ES-I3 (cell line): ENCODE measurements around the gene ELMO1.
"Not testable (repeated sequence)": the region's sequence is repeated elsewhere in the genome, so short reads cannot be mapped to it uniquely, and the experiment has no call there.

Experiments used
- H3K36me3 ChIP-seq: 2 replicates; pipeline ENCODE4 v1.6.1; 2013; ENCODE audit warnings: mild to moderate bottlenecking, low read length, control low read depth, moderate library complexity; ENCODE audit not compliant: insufficient read depth
- H3K4me1 ChIP-seq: 2 replicates; pipeline ENCODE4 v1.6.1; 2013; ENCODE audit warnings: mild to moderate bottlenecking, control low read depth, low read length; ENCODE audit not compliant: insufficient read depth
- H3K9ac ChIP-seq: 2 replicates; pipeline ENCODE4 v1.6.1; 2013; ENCODE audit warnings: low read depth, mild to moderate bottlenecking, low read length, moderate library complexity
- H3K9me3 ChIP-seq: 2 replicates; pipeline ENCODE4 v1.6.1; 2013; ENCODE audit warnings: mild to moderate bottlenecking, low read length, moderate library complexity; ENCODE audit not compliant: control insufficient read depth, insufficient read depth

Gene ELMO1

GRCh38 chr7:36984041-36984521 is 464.6 kb downstream of the ELMO1 start:
- Histone ChIP-seq H3K9me3 (no peaks in the 10 kb centered on the region), H3K4me1 (peaks cover 7% of the 10 kb centered on the region), H3K9ac (no peak overlapping the region), H3K36me3 (no peaks in the 10 kb centered on the region)

DNA sequence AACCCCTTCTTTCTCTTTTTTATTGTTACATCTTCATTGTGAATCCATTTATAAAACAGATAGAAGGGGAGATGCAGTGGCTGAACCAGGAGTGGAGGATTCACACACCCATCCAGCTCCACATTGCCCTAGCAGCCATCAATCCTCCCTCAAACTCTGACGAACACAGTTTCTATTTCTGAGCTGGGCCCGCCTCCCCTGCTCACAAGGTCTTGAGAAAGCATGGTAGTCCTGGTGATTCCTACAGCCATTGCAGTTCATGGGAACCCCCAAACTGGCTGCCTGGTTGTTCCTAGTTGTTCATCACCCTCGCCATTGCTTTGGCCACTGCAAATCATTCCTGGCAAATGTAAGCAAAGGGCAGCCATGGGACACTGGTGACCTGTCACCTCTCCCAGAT is 465.9 kb downstream of the ELMO1 start:
- no peak overlapping the region for H3K9ac ChIP-seq
- no peaks in the 10 kb centered on the region for H3K36me3 ChIP-seq
- H3K9me3 ChIP-seq, result no peaks in the 10 kb centered on the region
- peaks cover 7% of the 10 kb centered on the region for H3K4me1 ChIP-seq

DNA sequence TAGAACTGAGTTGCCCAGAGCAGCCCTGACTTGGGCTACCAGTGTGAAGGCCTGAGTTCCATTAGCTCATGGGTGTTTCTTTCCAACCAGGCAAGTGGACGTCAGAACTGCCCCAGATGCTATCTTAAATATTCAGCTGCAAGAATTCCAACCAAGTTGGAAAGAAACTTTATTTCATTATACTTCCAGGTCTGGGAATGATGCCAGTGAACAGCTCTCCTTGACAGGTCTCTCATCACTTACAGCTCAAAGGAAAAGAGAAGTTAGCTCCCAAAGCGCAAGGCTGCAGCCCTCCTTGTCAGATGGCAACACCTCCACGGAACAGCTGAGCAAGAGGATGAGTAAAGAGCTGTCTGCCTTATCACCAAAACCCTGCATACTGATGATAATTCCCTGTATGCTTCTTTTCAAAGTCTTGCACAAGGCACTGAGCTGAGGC is 468.8 kb downstream of the ELMO1 start:
- H3K36me3 ChIP-seq, result no peaks in the 10 kb centered on the region
- no peak overlapping the region for H3K9ac ChIP-seq
- H3K4me1 ChIP-seq, result no peaks in the 10 kb centered on the region
- no peaks in the 10 kb centered on the region for H3K9me3 ChIP-seq

DNA sequence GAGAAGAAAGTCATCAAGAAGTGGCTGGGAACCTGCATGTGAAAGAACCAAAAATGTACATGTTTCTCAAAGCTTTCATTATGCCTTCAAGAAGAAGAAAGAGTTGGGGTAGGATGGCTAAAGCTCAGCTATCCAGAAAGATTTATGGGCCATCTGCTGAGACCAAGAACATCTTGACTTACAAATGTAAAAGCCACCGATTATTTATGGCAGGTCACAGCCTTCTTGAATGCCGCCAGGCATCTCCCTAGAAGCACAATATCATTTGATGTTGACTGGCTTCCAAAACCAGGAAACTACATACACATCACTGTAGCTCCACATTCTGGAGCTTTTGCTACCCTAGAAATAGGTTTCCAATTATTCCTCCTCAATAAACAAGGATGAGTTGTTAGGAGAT is 470.2 kb downstream of the ELMO1 start:
- Histone ChIP-seq H3K36me3 (no peaks in the 10 kb centered on the region), H3K4me1 (no peaks in the 10 kb centered on the region), H3K9me3 (no peaks in the 10 kb centered on the region), H3K9ac (no peak overlapping the region)

GRCh38 chr7:36977878-36978277 is 470.8 kb downstream of the ELMO1 start:
- no peaks in the 10 kb centered on the region for H3K4me1 ChIP-seq
- no peaks in the 10 kb centered on the region for H3K9me3 ChIP-seq
- no peak overlapping the region for H3K9ac ChIP-seq
- H3K36me3 ChIP-seq, result no peaks in the 10 kb centered on the region

GRCh38 chr7:36973534-36973933 is 475.1 kb downstream of the ELMO1 start:
- not testable (repeated sequence) for H3K4me1 ChIP-seq, H3K9ac ChIP-seq, H3K9me3 ChIP-seq, H3K36me3 ChIP-seq

GRCh38 chr7:36972140-36972518 is 476.5 kb downstream of the ELMO1 start:
- H3K9ac ChIP-seq, result no peak overlapping the region
- H3K9me3 ChIP-seq, result no peaks in the 10 kb centered on the region
- H3K36me3 ChIP-seq, result no peaks in the 10 kb centered on the region
- H3K4me1 ChIP-seq, result no peaks in the 10 kb centered on the region

DNA sequence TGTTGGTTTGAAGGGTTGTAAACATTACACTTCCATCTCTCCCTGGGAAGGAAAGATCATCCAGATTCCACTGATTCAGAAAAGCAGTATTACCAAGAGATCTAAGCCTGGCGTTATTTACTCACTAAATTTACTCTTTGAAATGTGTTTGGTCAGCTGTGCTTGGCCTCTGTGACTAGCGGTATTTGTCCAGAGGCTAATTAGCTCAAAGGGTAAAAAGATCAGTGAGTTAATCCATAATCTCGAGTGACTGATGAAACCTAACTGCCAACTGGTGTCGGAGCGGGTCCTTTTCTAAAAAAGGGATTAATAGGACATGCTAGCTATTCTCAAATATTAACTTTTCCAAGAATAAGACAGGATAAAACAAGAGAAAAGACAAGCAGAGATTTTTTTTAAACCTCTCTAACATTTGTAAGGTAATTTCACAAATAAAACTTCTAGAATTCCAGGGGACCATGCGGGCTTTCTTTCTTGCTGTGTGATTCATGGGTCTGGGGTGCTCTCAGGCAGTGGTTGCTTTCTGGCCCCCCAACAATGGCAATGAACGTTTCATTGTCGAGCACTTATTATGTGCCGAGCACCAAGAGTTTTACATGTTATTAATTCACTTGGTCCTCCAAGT is 477.0 kb downstream of the ELMO1 start:
- Histone ChIP-seq H3K9ac (no peak overlapping the region), H3K4me1 (no peaks in the 10 kb centered on the region), H3K36me3 (no peaks in the 10 kb centered on the region), H3K9me3 (no peaks in the 10 kb centered on the region)

DNA sequence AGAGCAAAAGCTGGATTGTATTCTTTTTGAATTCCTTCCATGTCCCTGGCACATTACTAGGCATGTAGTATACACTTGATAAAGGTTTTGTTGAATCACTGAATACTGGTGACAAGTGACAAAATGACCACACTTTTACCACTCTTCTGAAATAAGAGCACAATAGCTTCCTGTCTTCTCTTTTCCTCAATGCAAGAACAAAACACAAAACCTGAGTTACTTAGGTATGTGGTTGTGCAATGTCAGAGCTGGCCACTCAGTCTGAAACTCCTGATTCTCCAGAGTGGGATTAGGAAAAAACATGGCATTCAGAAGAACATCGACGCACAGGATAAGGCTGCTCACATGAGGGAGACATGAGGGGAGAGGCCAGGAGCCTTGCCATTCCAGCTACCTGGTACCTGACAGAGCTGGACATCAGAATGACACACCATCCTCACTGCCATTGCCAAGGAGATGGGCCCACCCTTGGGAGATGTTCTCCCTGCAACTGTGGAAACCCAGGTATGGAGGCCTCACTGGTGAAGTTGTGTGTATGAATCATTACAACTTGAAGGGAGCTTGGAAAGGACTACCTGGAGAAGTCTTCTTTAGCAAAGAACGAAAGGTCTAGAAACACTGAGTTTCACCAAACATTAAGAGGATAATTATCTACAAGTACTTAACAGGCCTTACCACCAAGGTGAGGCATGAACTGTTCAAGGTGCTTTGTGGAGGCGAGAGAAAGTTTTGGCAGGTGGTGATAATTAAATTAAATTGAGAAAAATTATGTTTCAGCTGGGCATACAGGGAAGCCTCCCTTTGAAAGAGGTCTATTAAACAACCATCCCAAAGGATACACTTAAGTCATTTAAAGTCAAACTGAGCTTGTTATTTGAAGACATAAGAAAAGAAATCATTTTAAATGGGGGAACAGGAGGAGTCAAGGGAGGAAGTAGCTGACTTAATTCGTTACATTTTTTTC is 477.8 kb downstream of the ELMO1 start:
- Histone ChIP-seq H3K9ac (no peak overlapping the region), H3K4me1 (peaks cover under 1% of the 10 kb centered on the region; the same call in 1 of the 2 replicates), H3K36me3 (no peaks in the 10 kb centered on the region), H3K9me3 (no peaks in the 10 kb centered on the region)

- H3K9me3 ChIP-seq, result no peaks in the 10 kb centered on the region
- H3K36me3 ChIP-seq, result no peaks in the 10 kb centered on the region
- H3K9ac ChIP-seq, result no peak overlapping the region
- H3K4me1 ChIP-seq, result peaks cover 12% of the 10 kb centered on the region; the same call in 1 of the 2 replicates
These were observed 479.3 kb downstream of the ELMO1 start for GRCh38 chr7:36969376-36969775.

DNA sequence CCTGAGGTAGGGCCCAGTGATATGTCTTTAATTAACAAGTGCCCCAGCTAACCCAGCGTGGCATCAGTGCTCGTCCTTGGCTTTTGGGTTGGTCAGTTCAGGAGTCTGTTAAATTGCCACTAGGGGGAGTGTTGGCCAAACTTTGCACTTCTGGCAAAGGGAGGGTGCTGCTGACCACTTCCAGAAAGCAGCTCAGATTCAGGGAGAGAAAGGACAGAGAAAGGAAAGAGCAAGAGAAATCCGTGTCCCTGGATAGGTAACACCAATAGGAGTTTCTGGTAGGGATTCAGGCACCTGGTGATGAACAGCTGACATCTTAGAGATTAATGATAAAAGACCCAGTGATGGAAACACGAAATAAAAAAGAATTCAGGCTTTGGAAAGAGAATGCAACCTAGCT is 481.3 kb downstream of the ELMO1 start:
- H3K36me3 ChIP-seq, result no peaks in the 10 kb centered on the region
- no peak overlapping the region for H3K9ac ChIP-seq
- no peaks in the 10 kb centered on the region for H3K9me3 ChIP-seq
- peaks cover 16% of the 10 kb centered on the region for H3K4me1 ChIP-seq

- Histone ChIP-seq H3K9ac (no peak overlapping the region), H3K36me3 (no peaks in the 10 kb centered on the region), H3K4me1 (peaks cover 22% of the 10 kb centered on the region), H3K9me3 (no peaks in the 10 kb centered on the region)
These were observed 482.0 kb downstream of the ELMO1 start for GRCh38 chr7:36966636-36967035.

- Histone ChIP-seq H3K4me1 (peaks cover 28% of the 10 kb centered on the region), H3K9ac (no peak overlapping the region)
These were observed 482.6 kb downstream of the ELMO1 start for GRCh38 chr7:36966039-36966438.

DNA sequence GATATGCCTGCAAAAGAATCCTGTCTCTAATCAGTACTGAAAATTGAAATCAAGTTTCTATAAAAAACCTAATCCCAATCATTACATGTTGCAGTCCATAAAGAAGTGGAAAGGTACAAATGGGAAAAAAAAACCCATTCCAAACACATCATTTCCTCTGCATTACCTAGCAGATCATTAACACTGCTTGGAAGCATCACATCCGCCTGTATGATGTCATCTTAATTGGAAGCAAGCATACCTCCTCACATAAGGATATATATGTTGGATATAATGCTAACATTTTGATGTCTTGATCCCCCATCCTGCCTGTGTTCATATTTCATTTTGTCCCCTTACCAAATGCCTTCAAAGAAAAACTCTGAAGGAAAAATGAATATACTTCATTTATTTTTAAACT is 483.0 kb downstream of the ELMO1 start:
- H3K9me3 ChIP-seq, result no peaks in the 10 kb centered on the region
- no peaks in the 10 kb centered on the region for H3K36me3 ChIP-seq
- H3K9ac ChIP-seq, result no peak overlapping the region

More at GRCh38 chr7:36966039-36966438, 482.6 kb downstream of the ELMO1 start:
- no peaks in the 10 kb centered on the region for H3K9me3 ChIP-seq
- no peaks in the 10 kb centered on the region for H3K36me3 ChIP-seq

GRCh38 chr7:36964297-36964696 is 484.4 kb downstream of the ELMO1 start:
- Histone ChIP-seq H3K4me1 (peaks cover 31% of the 10 kb centered on the region), H3K9ac (no peak overlapping the region), H3K9me3 (no peaks in the 10 kb centered on the region)

More for the DNA sequence above, 483.0 kb downstream of the ELMO1 start:
- H3K4me1 ChIP-seq, result peaks cover 31% of the 10 kb centered on the region

More at GRCh38 chr7:36964297-36964696, 484.4 kb downstream of the ELMO1 start:
- H3K36me3 ChIP-seq, result no peaks in the 10 kb centered on the region
